GM23248 (cell line): Measurements from ENCODE around the gene RAB43. TPM values are rescaled to one million over a fixed set of nuclear protein-coding genes. Genes with fewer than 3 reads are reported as not detected.
A peak's percentile ranks its signal among the peaks of the same experiment; 100 is the strongest.
"Not testable (repeated sequence)": the region's sequence is repeated elsewhere in the genome, so short reads cannot be mapped to it uniquely, and the experiment has no call there.

Source experiments
- DNase-seq: peaks from one replicate; pipeline ENCODE4 v3.0.0-alpha.2; 2015
- H2AFZ ChIP-seq: fragments of 200-600 bp; sonication (generic); 2 replicates; pipeline ENCODE4 v1.6.1; 2016; ENCODE audit warnings: antibody characterized with exemption
- H3F3A ChIP-seq: fragments of 200-600 bp; sonication (generic); 2 replicates; pipeline ENCODE4 v1.6.1; 2016; ENCODE audit warnings: mild to moderate bottlenecking, antibody characterized with exemption, mixed run types; ENCODE audit not compliant: insufficient read depth
- H3K27ac ChIP-seq: fragments of 200-600 bp; sonication (generic); 2 replicates; pipeline ENCODE4 v1.5.1; 2016; ENCODE audit warnings: mild to moderate bottlenecking
- H3K27me3 ChIP-seq: fragments of 200-600 bp; sonication (generic); replicated peaks from 2 replicates; pipeline ENCODE4 v1.6.1; 2016; ENCODE audit warnings: mild to moderate bottlenecking; ENCODE audit not compliant: insufficient read depth
- H3K36me3 ChIP-seq: fragments of 200-600 bp; sonication (generic); 2 replicates; pipeline ENCODE4 v1.6.1; 2016; ENCODE audit warnings: low read depth, mild to moderate bottlenecking
- H3K4me1 ChIP-seq: fragments of 200-600 bp; sonication (generic); 2 replicates; pipeline ENCODE4 v1.6.1; 2016; ENCODE audit warnings: mild to moderate bottlenecking; ENCODE audit not compliant: insufficient read depth
- H3K4me2 ChIP-seq: fragments of 200-600 bp; sonication (generic); one replicate; pipeline ENCODE4 v1.6.1; 2016; ENCODE audit warnings: mild to moderate bottlenecking; ENCODE audit not compliant: unreplicated experiment
- H3K4me3 ChIP-seq: fragments of 200-600 bp; sonication (generic); 2 replicates; pipeline ENCODE4 v1.5.1; 2016; ENCODE audit warnings: mild to moderate bottlenecking
- H3K79me2 ChIP-seq: fragments of 200-600 bp; sonication (generic); 2 replicates; pipeline ENCODE4 v1.6.1; 2016; ENCODE audit warnings: mild to moderate bottlenecking; ENCODE audit not compliant: insufficient read depth
- H3K9ac ChIP-seq: fragments of 200-600 bp; sonication (generic); 2 replicates; pipeline ENCODE4 v1.6.1; 2016; ENCODE audit warnings: mild to moderate bottlenecking
- H3K9me2 ChIP-seq: fragments of 200-600 bp; sonication (generic); 2 replicates; pipeline ENCODE4 v1.6.1; 2016; ENCODE audit warnings: mixed run types, mild to moderate bottlenecking, moderate library complexity; ENCODE audit not compliant: insufficient read depth
- H3K9me3 ChIP-seq: fragments of 200-600 bp; sonication (generic); one replicate; pipeline ENCODE4 v1.6.1; 2017; ENCODE audit warnings: low read depth
- H4K20me1 ChIP-seq: fragments of 200-600 bp; sonication (generic); 2 replicates; pipeline ENCODE4 v1.6.0; 2016; ENCODE audit not compliant: insufficient read depth
- EZH2 ChIP-seq: fragments of 200-600 bp; sonication (generic); IDR thresholded peaks from 2 replicates; pipeline ENCODE4 v1.6.1; 2018; ENCODE audit warnings: antibody characterized with exemption, mild to moderate bottlenecking; ENCODE audit not compliant: insufficient read depth, poor library complexity, severe bottlenecking
- EZH2phosphoT487 ChIP-seq: fragments of 200-600 bp; sonication (generic); IDR thresholded peaks from 2 replicates; pipeline ENCODE4 v1.6.1; 2018; ENCODE audit warnings: antibody characterized with exemption, moderate library complexity, mild to moderate bottlenecking, low read depth; ENCODE audit not compliant: insufficient read depth
- WGBS, 2 experiments: methylation state at CpG; one replicate each; pipeline ENCODE4 v1.1.6; 2015 to 2017; ENCODE audit warnings: low lambda C conversion rate in 2 of 2, low coverage in 1 of 2; ENCODE audit errors: missing lambda C conversion rate in 2 of 2; 5-methylcytosine and 5-hydroxymethylcytosine counted together
- in situ Hi-C: fragments of 300-500 bp; cut with MboI; formaldehyde crosslinking; loops from 2 replicates; pipeline ENCODE4 v1.15.0; 2020
- polyA plus RNA-seq: library from polyadenylated mRNA; unstranded; fragments of >200 nt; fragmentation: Nextera tagmentation; extraction: Ambion mirVana; gene quantifications from 2 replicates; pipeline ENCODE4 v1.2.1, GENCODE V29; 2016
- total RNA-seq: library from RNA; depleted of rRNA; stranded (reverse); fragments of >200 nt; shearing (Covaris generic); gene quantifications from 2 replicates; pipeline ENCODE4 v1.2.3, GENCODE V29; 2014

The RAB43 gene
- total and polyA plus RNA-seq, 2 experiments from 2014 or later, result 6.9 to 19.7 TPM

DNA sequence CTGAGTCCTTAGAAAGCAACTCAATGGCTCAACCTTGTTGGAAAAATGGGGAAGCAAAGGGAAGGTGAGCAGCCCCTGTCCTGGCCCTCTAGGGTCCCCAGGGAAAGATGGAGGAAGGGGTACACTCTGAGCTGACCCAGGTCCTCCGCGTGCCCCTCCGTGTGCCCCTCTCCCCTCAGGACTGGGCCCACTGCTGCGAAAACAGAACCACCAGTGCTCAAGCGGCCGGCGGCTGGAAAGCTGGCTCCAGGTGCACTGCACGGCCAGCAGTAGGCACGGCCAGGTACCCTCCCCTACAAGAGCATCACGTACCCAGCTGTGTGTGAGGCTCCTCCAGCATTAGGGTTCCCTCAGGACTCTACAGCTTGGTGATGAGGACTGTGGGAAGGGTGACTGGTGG, 26.3 kb downstream of the RAB43 start:
- Histone ChIP-seq H3F3A (no peaks in the 10 kb centered on the region), H3K4me1 (no peaks in the 10 kb centered on the region), H4K20me1 (no peaks in the 10 kb centered on the region; the same call in 1 of the 2 replicates), H3K9me2 (no peaks in the 10 kb centered on the region), H2AFZ (no peak overlapping the region), H3K4me3 (no peak overlapping the region), H3K4me2 (no peak overlapping the region), H3K27me3 (no peaks in the 10 kb centered on the region), H3K36me3 (no peaks in the 10 kb centered on the region; the same call in 1 of the 2 replicates), H3K9ac (no peak overlapping the region), H3K9me3 (no peaks in the 10 kb centered on the region), H3K27ac (no peak overlapping the region), H3K79me2 (peaks cover 37% of the 10 kb centered on the region)
- TF ChIP-seq EZH2phosphoT487 (no peak), EZH2 (no peak)
- DNase-seq, result no peak
- WGBS, 2 experiments, result 95 to 99% methylated on average over 10 of the region's 10 CpGs
- in situ Hi-C loops, result no loop called here

DNA sequence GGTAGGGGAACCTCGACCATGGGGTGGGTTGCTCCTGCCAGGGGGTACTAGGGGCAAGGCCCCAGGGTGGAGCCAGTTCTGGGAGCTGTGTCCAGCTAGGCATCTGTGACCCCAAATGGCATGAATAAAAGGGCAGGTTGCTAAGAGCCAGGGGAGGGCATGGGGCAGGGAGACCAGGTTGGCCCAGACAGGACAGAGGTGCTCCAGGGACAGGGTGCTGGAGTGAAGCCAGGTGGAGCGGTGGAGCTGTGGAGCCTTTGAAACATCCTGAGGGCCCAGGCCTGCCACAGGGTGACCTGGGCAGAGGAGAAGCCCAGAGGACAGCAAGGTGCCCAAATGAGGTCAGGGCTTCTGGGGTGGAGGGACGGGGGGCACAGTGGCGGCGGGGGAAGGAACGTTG, 33.3 kb downstream of the RAB43 start:
- H3K4me2 ChIP-seq, H3F3A ChIP-seq, H3K27ac ChIP-seq, H3K36me3 ChIP-seq, H2AFZ ChIP-seq, in situ Hi-C loops, H3K9ac ChIP-seq, H3K4me1 ChIP-seq, H3K9me2 ChIP-seq, H3K9me3 ChIP-seq, H3K4me3 ChIP-seq, H4K20me1 ChIP-seq, H3K79me2 ChIP-seq, H3K27me3 ChIP-seq, DNase-seq: not testable (repeated sequence)
- no CpG with 5 or more reads among the region's 6 CpGs for WGBS, 2 experiments

DNA sequence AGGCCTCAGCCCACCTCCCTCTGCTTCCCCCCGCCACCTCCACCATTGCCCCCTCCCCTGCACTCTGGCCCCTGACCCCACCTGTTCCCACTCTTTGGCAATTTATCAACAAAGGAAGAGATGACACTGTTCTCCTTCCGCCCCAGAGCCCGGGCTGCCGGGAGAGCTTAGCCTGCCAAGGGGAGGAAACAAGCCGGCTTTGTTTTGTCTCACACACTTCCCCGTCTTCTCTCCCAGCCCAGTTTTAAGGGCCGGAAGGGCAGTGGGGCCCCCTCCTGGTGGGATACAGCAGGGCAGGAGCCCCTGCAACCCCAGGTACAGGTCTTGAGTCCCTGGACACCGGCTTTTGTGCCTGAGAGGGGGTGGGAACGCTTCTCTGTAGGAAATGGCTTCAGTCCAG, 33.7 kb downstream of the RAB43 start:
- H3K9me2 ChIP-seq, H2AFZ ChIP-seq, H3K4me3 ChIP-seq, H3K27ac ChIP-seq, H3K27me3 ChIP-seq, H3K9ac ChIP-seq, H3K36me3 ChIP-seq, H3K4me1 ChIP-seq, H3K4me2 ChIP-seq, in situ Hi-C loops, H4K20me1 ChIP-seq, H3F3A ChIP-seq, H3K79me2 ChIP-seq, H3K9me3 ChIP-seq: not testable (repeated sequence)
- 10 to 19% methylated on average over 2 to 5 of the region's 9 CpGs for WGBS, 2 experiments
- DNase-seq, result peak; percentile 37

DNA sequence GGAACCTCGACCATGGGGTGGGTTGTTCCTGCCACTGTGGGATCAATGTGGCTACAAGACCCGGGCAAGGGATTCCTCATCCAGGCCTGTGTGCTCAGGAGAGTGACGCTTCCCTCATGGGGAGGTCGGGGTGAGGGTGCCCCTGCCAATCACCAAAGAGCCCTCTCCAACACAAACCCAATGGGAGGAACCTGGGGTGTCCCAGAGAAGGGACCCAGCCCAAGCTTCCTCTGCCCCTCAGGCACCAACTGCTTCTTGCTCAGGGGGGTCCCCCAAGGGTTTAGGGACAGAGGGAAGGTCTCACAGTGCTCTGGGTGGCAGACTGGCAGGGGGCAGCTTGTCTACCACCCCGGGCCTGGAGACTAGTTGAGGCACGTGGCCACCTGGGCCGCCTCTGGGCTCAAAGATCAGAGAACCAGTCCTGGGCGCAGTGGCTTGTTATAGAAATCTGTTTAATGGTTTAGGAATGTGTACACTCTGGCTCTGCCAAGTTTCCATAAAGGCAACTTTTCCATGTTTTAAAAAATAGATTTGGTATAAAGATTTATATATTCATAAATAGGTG, 34.4 kb downstream of the RAB43 start:
- Histone ChIP-seq H3K9ac (no peak overlapping the region), H4K20me1 (no peaks in the 10 kb centered on the region), H3K36me3 (no peaks in the 10 kb centered on the region; the same call in 1 of the 2 replicates), H3F3A (no peaks in the 10 kb centered on the region), H3K79me2 (no peaks in the 10 kb centered on the region), H3K9me2 (no peaks in the 10 kb centered on the region), H2AFZ (no peak overlapping the region), H3K9me3 (no peaks in the 10 kb centered on the region), H3K4me1 (peaks cover 2% of the 10 kb centered on the region; the same call in 1 of the 2 replicates), H3K4me2 (no peak overlapping the region), H3K4me3 (no peak overlapping the region), H3K27ac (0 out of 2 replicates have a peak overlapping the region, but pooled peaks have one; percentile 15), H3K27me3 (no peaks in the 10 kb centered on the region)
- in situ Hi-C loops, result no loop called here
- peak; percentile 58 for DNase-seq
- 50 to 55% methylated on average over 8 of the region's 8 CpGs for WGBS, 2 experiments
- TF ChIP-seq EZH2phosphoT487 (no peak), EZH2 (no peak)

DNA sequence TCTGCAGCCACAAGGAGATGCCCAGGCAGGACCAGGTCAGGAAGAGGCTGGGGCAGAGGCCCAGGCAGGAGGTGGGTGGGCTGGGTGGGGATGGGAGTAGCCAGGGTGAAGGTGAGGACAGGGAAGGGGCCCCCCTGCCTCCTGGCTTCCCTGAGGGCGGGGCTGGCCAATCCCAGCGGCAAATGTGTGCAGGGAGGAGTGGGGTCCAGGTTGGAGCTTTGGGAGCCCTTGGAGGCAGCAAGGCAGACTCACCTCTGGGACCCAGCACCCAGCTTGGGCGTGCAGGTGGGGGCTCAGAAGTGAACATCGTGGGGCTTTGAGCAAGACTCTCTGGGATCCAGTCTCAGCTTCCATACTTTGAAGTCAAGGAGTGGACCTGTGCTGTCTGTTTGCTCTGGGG, 35.8 kb downstream of the RAB43 start:
- no peak for TF ChIP-seq EZH2phosphoT487
- no peak for TF ChIP-seq EZH2
- DNase-seq, result no peak
- no peaks in the 10 kb centered on the region for H3F3A ChIP-seq
- no peaks in the 10 kb centered on the region for H3K9me2 ChIP-seq
- H3K79me2 ChIP-seq, result no peaks in the 10 kb centered on the region
- in situ Hi-C loops, result no loop called here
- no peak overlapping the region for H3K4me3 ChIP-seq
- H2AFZ ChIP-seq, result no peak overlapping the region
- H4K20me1 ChIP-seq, result no peaks in the 10 kb centered on the region
- H3K4me2 ChIP-seq, result no peak overlapping the region
- no peak overlapping the region for H3K27ac ChIP-seq
- peaks cover 2% of the 10 kb centered on the region; the same call in 1 of the 2 replicates for H3K4me1 ChIP-seq
- H3K9me3 ChIP-seq, result no peaks in the 10 kb centered on the region
- no peaks in the 10 kb centered on the region for H3K36me3 ChIP-seq
- H3K27me3 ChIP-seq, result no peaks in the 10 kb centered on the region
- H3K9ac ChIP-seq, result no peak overlapping the region
- 87 to 91% methylated on average over 3 to 4 of the region's 4 CpGs for WGBS, 2 experiments
